SK-N-SH (cell line): ENCODE results near the gene AFAP1L2. TPM values are rescaled to one million over a fixed set of nuclear protein-coding genes. Genes with fewer than 3 reads are reported as not detected.

Experiments used
- CTCF ChIA-PET: fragments of 300-600, 350-600 bp; formaldehyde crosslinking; extraction: SDS; loops from one replicate; lab custom pipeline; 2021; lab: Yijun Ruan, JAX
- POLR2A ChIA-PET: fragments of 350-600 bp; sonication (Branson Sonifier 250); formaldehyde crosslinking; extraction: SDS; loops from one replicate; lab custom pipeline; 2020; ENCODE audit warnings: antibody characterized with exemption, inconsistent platforms; lab: Yijun Ruan, JAX
- DNase-seq: peaks from one replicate; pipeline ENCODE4 v3.0.0; 2012
- H2AFZ ChIP-seq: fragments of 200-600 bp; sonication (generic); 2 replicates; pipeline ENCODE4 v1.8.1; 2016; ENCODE audit warnings: antibody characterized with exemption, mild to moderate bottlenecking, low read depth
- H3F3A ChIP-seq: fragments of 200-600 bp; sonication (generic); replicated peaks from 2 replicates; pipeline ENCODE3; 2016; ENCODE audit warnings: antibody characterized with exemption, mild to moderate bottlenecking; ENCODE audit not compliant: insufficient read depth
- H3K27ac ChIP-seq, 2 experiments: fragments of 200-500 bp in 1 of 2; fragments of 200-600 bp in 1 of 2; sonication (Bioruptor generic) in 1 of 2; sonication (generic), shearing (Covaris generic) in 1 of 2; 2 replicates each; pipeline versions ENCODE4 v1.5.1 to v1.6.1; 2014 to 2016; ENCODE audit warnings: low read depth in 2 of 2, inconsistent platforms in 1 of 2, low read length in 1 of 2, mild to moderate bottlenecking in 1 of 2, mixed read lengths in 1 of 2
- H3K27me3 ChIP-seq: fragments of 200-600 bp; sonication (generic), shearing (Covaris generic); 2 replicates; pipeline ENCODE4 v1.6.1; 2016; ENCODE audit warnings: mixed run types; ENCODE audit not compliant: insufficient read depth
- H3K36me3 ChIP-seq, 2 experiments: fragments of 200-500 bp in 1 of 2; fragments of 200-600 bp in 1 of 2; sonication (Bioruptor generic) in 1 of 2; sonication (generic) in 1 of 2; replicated peaks in 1 of 2; 2 replicates each; pipeline versions ENCODE3 to v1.5.1; 2014 to 2016; ENCODE audit warnings: low read length in 1 of 2, mild to moderate bottlenecking in 1 of 2; ENCODE audit not compliant: insufficient read depth in 2 of 2, control insufficient read depth in 1 of 2
- H3K4me1 ChIP-seq, 2 experiments: fragments of 200-500 bp in 1 of 2; fragments of 200-600 bp in 1 of 2; sonication (Bioruptor generic) in 1 of 2; sonication (generic), shearing (Covaris generic) in 1 of 2; 2 replicates each; pipeline versions ENCODE4 v1.5.1 to v1.6.1; 2014 to 2016; ENCODE audit warnings: low read depth in 1 of 2, low read length in 1 of 2, mixed run types in 1 of 2; ENCODE audit not compliant: insufficient read depth in 2 of 2, control insufficient read depth in 1 of 2
- H3K4me2 ChIP-seq: fragments of 200-600 bp; sonication (generic), shearing (Covaris generic); 2 replicates; pipeline ENCODE4 v1.6.1; 2017; ENCODE audit warnings: mixed run types
- H3K4me3 ChIP-seq, 2 experiments: fragments of 200-500 bp in 1 of 2; fragments of 200-600 bp in 1 of 2; sonication (Bioruptor generic) in 1 of 2; sonication (generic), shearing (Covaris generic) in 1 of 2; 2 replicates each; pipeline versions ENCODE4 v1.5.1 to v1.8.1; 2014 to 2016; ENCODE audit warnings: low read depth in 2 of 2, inconsistent platforms in 1 of 2, low read length in 1 of 2, mild to moderate bottlenecking in 1 of 2, mixed read lengths in 1 of 2, moderate library complexity in 1 of 2
- H3K79me2 ChIP-seq: fragments of 200-600 bp; sonication (generic); 2 replicates; pipeline ENCODE4 v1.8.1; 2017; ENCODE audit warnings: mild to moderate bottlenecking; ENCODE audit not compliant: insufficient read depth
- H3K9ac ChIP-seq: fragments of 200-600 bp; sonication (generic); 2 replicates; pipeline ENCODE4 v1.6.1; 2017; ENCODE audit warnings: mixed run types
- H3K9me2 ChIP-seq: fragments of 200-600 bp; sonication (generic); 2 replicates; pipeline ENCODE4 v1.6.1; 2017; ENCODE audit warnings: mixed run types
- H3K9me3 ChIP-seq: fragments of 200-600 bp; sonication (generic); 2 replicates; pipeline ENCODE4 v1.6.1; 2017; ENCODE audit warnings: mixed run types, mild to moderate bottlenecking, moderate library complexity
- H4K20me1 ChIP-seq: fragments of 200-600 bp; sonication (generic); 2 replicates; pipeline ENCODE4 v1.6.1; 2017; ENCODE audit warnings: mild to moderate bottlenecking, mixed run types; ENCODE audit not compliant: insufficient read depth
- ELF1 ChIP-seq: IDR thresholded peaks from 2 replicates; pipeline ENCODE4 v1.4.0; 2012
- EP300 ChIP-seq, 2 experiments: IDR thresholded peaks; 2 replicates each; pipeline versions ENCODE4 v1.4.0 to v1.6.1; 2012; ENCODE audit warnings: borderline replicate concordance in 1 of 2, low read depth in 1 of 2, low read length in 1 of 2
- EZH2phosphoT487 ChIP-seq: fragments of 200-600 bp; sonication (generic); IDR thresholded peaks from 2 replicates; pipeline ENCODE4 v1.6.1; 2017; ENCODE audit warnings: low read depth, mixed run types, mild to moderate bottlenecking, antibody characterized with exemption, moderate library complexity, borderline replicate concordance
- FOSL2 ChIP-seq: IDR thresholded peaks from 2 replicates; pipeline ENCODE4 v1.4.0; 2012; ENCODE audit warnings: low read depth, mild to moderate bottlenecking, moderate library complexity, borderline replicate concordance
- GATA2 ChIP-seq: sonication (generic); formaldehyde crosslinking; IDR thresholded peaks from 2 replicates; pipeline ENCODE4 v1.5.0; 2020; ENCODE audit warnings: mild to moderate bottlenecking, missing genetic modification reagents
- JUND ChIP-seq: IDR thresholded peaks from 2 replicates; pipeline ENCODE4 v1.4.0; 2012
- POLR2AphosphoS5 ChIP-seq: IDR thresholded peaks from 2 replicates; pipeline ENCODE4 v1.6.1; 2012; ENCODE audit warnings: low read depth, low read length
- RCOR1 ChIP-seq: fragments of 150-350 bp; IDR thresholded peaks from 2 replicates; pipeline ENCODE4 v1.6.1; 2017; ENCODE audit warnings: antibody characterized with exemption, low read length
- SIN3A ChIP-seq: IDR thresholded peaks from 2 replicates; pipeline ENCODE4 v1.6.1; 2012; ENCODE audit warnings: low read depth, mild to moderate bottlenecking, low read length, moderate library complexity, borderline replicate concordance
- SMC3 ChIP-seq: IDR thresholded peaks from 2 replicates; pipeline ENCODE4 v1.6.1; 2012; ENCODE audit warnings: low read depth, low read length, improper control_type of control experiment
- TAF1 ChIP-seq: IDR thresholded peaks from 2 replicates; pipeline ENCODE4 v1.6.1; 2012; ENCODE audit warnings: low read depth, mild to moderate bottlenecking, low read length, moderate library complexity, borderline replicate concordance
- TEAD4 ChIP-seq: IDR thresholded peaks from 2 replicates; pipeline ENCODE4 v1.4.0; 2012; ENCODE audit warnings: mild to moderate bottlenecking, borderline replicate concordance; ENCODE audit not compliant: insufficient read depth
- YY1 ChIP-seq: IDR thresholded peaks from 2 replicates; pipeline ENCODE4 v1.4.0; 2012; ENCODE audit warnings: low read depth, mild to moderate bottlenecking
- WGBS: methylation state at CpG from one replicate; pipeline ENCODE4 v1.1.6; 2017; ENCODE audit warnings: low lambda C conversion rate; 5-methylcytosine and 5-hydroxymethylcytosine counted together
- polyA plus RNA-seq, 3 experiments: library from polyadenylated mRNA; depleted of rRNA; stranded (reverse); fragments of >200 nt; gene quantifications; 2 replicates each; pipeline ENCODE4 v1.2.3, GENCODE V29; 2012
- TF ChIP-seq, protein P1 (sequence below): fragments of 200-600 bp; sonication (generic); IDR thresholded peaks from 2 replicates; pipeline ENCODE4 v1.6.1; 2017; ENCODE audit warnings: antibody characterized with exemption, mild to moderate bottlenecking, moderate library complexity
- TF ChIP-seq, protein P2 (sequence below): fragments of 150-350 bp; IDR thresholded peaks from 2 replicates; pipeline ENCODE4 v1.6.1; 2017; ENCODE audit warnings: antibody characterized with exemption, low read length, low read depth, borderline replicate concordance
- TF ChIP-seq, protein P3 (sequence below): IDR thresholded peaks from 2 replicates; pipeline ENCODE4; 2012

The AFAP1L2 gene
- polyA plus RNA-seq, 1 of the 3 experiments (the other 2 are of a cell fraction) = 0.54 TPM

DNA sequence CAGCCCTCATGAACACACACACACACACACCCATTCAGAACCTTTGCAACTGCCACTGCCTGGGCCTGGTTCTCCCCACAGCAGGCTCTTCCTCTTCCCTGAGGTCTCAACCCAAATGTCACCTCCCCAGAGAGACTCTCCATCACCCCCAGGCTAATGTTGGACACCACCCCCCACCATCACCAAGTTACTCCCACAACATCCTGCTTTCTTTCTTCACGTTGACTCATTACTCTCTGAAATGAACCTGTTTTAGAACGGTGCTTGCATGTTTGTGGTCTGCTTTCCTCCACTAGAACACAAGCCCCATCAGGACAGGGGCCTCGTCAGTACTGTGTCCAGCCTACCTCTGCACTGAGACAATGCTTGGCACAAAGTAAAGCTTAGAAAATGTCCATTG lies 16.0 kb downstream of the AFAP1L2 start:
- Histone ChIP-seq H3K4me3 (no peak overlapping the region), H3K4me2 (no peak overlapping the region), H3K36me3 (no peaks in the 10 kb centered on the region), H3K9me3 (no peaks in the 10 kb centered on the region), H3K9me2 (no peaks in the 10 kb centered on the region), H3K27me3 (no peaks in the 10 kb centered on the region), H3K9ac (no peak overlapping the region), H4K20me1 (no peaks in the 10 kb centered on the region), H3F3A (no peaks in the 10 kb centered on the region), H3K27ac (no peak overlapping the region), H3K79me2 (no peaks in the 10 kb centered on the region), H2AFZ (no peak overlapping the region), H3K4me1 (no peaks in the 10 kb centered on the region; a peak in 1 of 4 replicates)
- ChIA-PET POLR2A (no interaction called here), CTCF (interaction anchor here (0.7 to 3.2 kb wide), 3 partner anchors 9 to 98 kb away, joined by 3 to 16 read pairs (median 3); no protein-coding TSS in a partner anchor)
- no peak for DNase-seq
- 45% methylated on average over 3 of the region's 3 CpGs for WGBS
- TF ChIP-seq RCOR1 (no peak), TEAD4 (no peak), YY1 (no peak), JUND (no peak), EZH2phosphoT487 (no peak), SIN3A (no peak), EP300 (IDR thresholded peaks at IDR 0.05; ENCODE audit: borderline replicate concordance in 1 of 2, low read depth in 1 of 2, low read length in 1 of 2) (no peak), FOSL2 (no peak), POLR2AphosphoS5 (no peak), SMC3 (no peak), TAF1 (no peak), ELF1 (no peak), GATA2 (CRISPR knock-in tag) (no peak)
- TF ChIP-seq, protein P1, sequence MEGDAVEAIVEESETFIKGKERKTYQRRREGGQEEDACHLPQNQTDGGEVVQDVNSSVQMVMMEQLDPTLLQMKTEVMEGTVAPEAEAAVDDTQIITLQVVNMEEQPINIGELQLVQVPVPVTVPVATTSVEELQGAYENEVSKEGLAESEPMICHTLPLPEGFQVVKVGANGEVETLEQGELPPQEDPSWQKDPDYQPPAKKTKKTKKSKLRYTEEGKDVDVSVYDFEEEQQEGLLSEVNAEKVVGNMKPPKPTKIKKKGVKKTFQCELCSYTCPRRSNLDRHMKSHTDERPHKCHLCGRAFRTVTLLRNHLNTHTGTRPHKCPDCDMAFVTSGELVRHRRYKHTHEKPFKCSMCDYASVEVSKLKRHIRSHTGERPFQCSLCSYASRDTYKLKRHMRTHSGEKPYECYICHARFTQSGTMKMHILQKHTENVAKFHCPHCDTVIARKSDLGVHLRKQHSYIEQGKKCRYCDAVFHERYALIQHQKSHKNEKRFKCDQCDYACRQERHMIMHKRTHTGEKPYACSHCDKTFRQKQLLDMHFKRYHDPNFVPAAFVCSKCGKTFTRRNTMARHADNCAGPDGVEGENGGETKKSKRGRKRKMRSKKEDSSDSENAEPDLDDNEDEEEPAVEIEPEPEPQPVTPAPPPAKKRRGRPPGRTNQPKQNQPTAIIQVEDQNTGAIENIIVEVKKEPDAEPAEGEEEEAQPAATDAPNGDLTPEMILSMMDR = no peak
- TF ChIP-seq, protein P2, sequence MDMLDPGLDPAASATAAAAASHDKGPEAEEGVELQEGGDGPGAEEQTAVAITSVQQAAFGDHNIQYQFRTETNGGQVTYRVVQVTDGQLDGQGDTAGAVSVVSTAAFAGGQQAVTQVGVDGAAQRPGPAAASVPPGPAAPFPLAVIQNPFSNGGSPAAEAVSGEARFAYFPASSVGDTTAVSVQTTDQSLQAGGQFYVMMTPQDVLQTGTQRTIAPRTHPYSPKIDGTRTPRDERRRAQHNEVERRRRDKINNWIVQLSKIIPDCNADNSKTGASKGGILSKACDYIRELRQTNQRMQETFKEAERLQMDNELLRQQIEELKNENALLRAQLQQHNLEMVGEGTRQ = no peak
- TF ChIP-seq, protein P3, sequence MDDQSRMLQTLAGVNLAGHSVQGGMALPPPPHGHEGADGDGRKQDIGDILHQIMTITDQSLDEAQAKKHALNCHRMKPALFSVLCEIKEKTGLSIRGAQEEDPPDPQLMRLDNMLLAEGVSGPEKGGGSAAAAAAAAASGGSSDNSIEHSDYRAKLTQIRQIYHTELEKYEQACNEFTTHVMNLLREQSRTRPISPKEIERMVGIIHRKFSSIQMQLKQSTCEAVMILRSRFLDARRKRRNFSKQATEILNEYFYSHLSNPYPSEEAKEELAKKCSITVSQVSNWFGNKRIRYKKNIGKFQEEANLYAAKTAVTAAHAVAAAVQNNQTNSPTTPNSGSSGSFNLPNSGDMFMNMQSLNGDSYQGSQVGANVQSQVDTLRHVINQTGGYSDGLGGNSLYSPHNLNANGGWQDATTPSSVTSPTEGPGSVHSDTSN = no peak
